OCI-M2 (cell line): ENCODE results near the gene CAMK1D.

Experiments used
- DNase-seq: peaks from one replicate; lab custom pipeline; 2025; ENCODE audit not compliant: unreplicated experiment; lab: John Stamatoyannopoulos, UW

Gene CAMK1D

GRCh38 chr10:12369982-12370381 lies 20.6 kb downstream of the CAMK1D start:
- DNase-seq: no peak

GRCh38 chr10:12372846-12373245 lies 23.5 kb downstream of the CAMK1D start:
- no peak for DNase-seq

- no peak for DNase-seq
These were observed 25.7 kb downstream of the CAMK1D start for GRCh38 chr10:12375076-12375504.

GRCh38 chr10:12376211-12376610 lies 26.9 kb downstream of the CAMK1D start:
- no peak for DNase-seq

- DNase-seq: no peak
These were observed 28.4 kb downstream of the CAMK1D start for GRCh38 chr10:12377658-12378290.

- DNase-seq: no peak
These were observed 31.7 kb downstream of the CAMK1D start for GRCh38 chr10:12380999-12381398.

GRCh38 chr10:12381536-12382156 lies 32.3 kb downstream of the CAMK1D start:
- no peak for DNase-seq

- no peak for DNase-seq
These were observed 32.8 kb downstream of the CAMK1D start for GRCh38 chr10:12382157-12382548.

- no peak for DNase-seq
These were observed 33.7 kb downstream of the CAMK1D start for GRCh38 chr10:12382956-12383531.

- DNase-seq: no peak
These were observed 35.6 kb downstream of the CAMK1D start for GRCh38 chr10:12384906-12385305.

- DNase-seq: no peak
These were observed 38.3 kb downstream of the CAMK1D start for GRCh38 chr10:12387561-12388210.

- DNase-seq: no peak
These were observed 39.3 kb downstream of the CAMK1D start for GRCh38 chr10:12388671-12389070.

- no peak for DNase-seq
These were observed 39.9 kb downstream of the CAMK1D start for GRCh38 chr10:12389154-12389734.

- no peak for DNase-seq
These were observed 41.4 kb downstream of the CAMK1D start for GRCh38 chr10:12390733-12391132.

GRCh38 chr10:12391206-12391605 lies 41.9 kb downstream of the CAMK1D start:
- no peak for DNase-seq

- no peak for DNase-seq
These were observed 44.5 kb downstream of the CAMK1D start for GRCh38 chr10:12393831-12394230.

GRCh38 chr10:12394241-12395033 lies 45.1 kb downstream of the CAMK1D start:
- no peak for DNase-seq

GRCh38 chr10:12396093-12396492 lies 46.7 kb downstream of the CAMK1D start:
- DNase-seq: no peak

GRCh38 chr10:12396567-12396966 lies 47.2 kb downstream of the CAMK1D start:
- no peak for DNase-seq

- DNase-seq: no peak
These were observed 48.0 kb downstream of the CAMK1D start for GRCh38 chr10:12397147-12397896.
